ENCODE measurements around the gene MKRN2OS. TPM values are rescaled to one million over a fixed set of nuclear protein-coding genes. Genes with fewer than 3 reads are reported as not detected.
A peak's percentile ranks its signal among the peaks of the same experiment; 100 is the strongest.

Gene MKRN2OS
- total and polyA plus RNA-seq, 5 donors = 0.23 TPM; not detected in 4

DNA sequence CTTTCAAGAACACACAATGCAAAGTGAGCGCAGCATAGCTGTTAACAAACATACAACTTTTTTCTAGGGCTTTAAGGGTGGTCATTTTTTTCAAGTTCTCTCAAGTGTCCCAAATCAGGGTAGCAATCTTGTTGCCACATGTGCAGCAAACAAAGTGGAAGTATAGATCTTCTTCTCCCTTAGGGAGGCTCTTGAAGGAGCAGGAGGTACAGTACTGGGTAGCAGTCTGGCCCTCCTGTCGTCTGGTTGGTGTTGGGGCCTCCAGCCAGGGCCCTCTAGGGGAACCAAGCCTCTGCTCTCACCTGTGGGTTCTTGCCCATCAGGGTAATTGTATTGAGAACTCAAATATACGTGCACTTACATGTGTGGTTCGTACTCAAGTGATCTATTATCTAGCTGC is 37.4 kb upstream of the MKRN2OS start:
- Histone ChIP-seq H3K27me3 (ENCODE audit: control insufficient read depth, insufficient read depth) (no peaks in the 10 kb centered on the region), H3K9me3 (ENCODE audit: control insufficient read depth, low read length) (no peaks in the 10 kb centered on the region), H3K4me1 (ENCODE audit: control insufficient read depth, insufficient read depth, low read length) (no peaks in the 10 kb centered on the region), H3K27ac (ENCODE audit: low read length) (no peak overlapping the region), H3K4me3 (ENCODE audit: low read length) (no peak overlapping the region)
- intact Hi-C loops (cut with DNase I) = no loop called here
- DNase-seq (no peak), ATAC-seq (no peak)
- WGBS = 75% methylated on average over 4 of the region's 4 CpGs

- DNase-seq = no peak
- no peak overlapping the region for H3K27ac ChIP-seq (ENCODE audit: low read length)
- peak; percentile 30 to 77 for ATAC-seq
- no peaks in the 10 kb centered on the region for H3K4me1 ChIP-seq (ENCODE audit: control insufficient read depth, insufficient read depth, low read length)
- H3K9me3 ChIP-seq (ENCODE audit: control insufficient read depth, low read length) = no peaks in the 10 kb centered on the region
- intact Hi-C loops (cut with DNase I) = no loop called here
- H3K4me3 ChIP-seq (ENCODE audit: low read length) = no peak overlapping the region
- 40% methylated on average over 3 of the region's 3 CpGs for WGBS
- H3K27me3 ChIP-seq (ENCODE audit: control insufficient read depth, insufficient read depth) = no peaks in the 10 kb centered on the region
These were observed 34.6 kb upstream of the MKRN2OS start for GRCh38 chr3:12579905-12580304.

- Histone ChIP-seq H3K9me3 (ENCODE audit: control insufficient read depth, low read length) (no peaks in the 10 kb centered on the region), H3K27me3 (ENCODE audit: control insufficient read depth, insufficient read depth) (no peaks in the 10 kb centered on the region), H3K27ac (ENCODE audit: low read length) (no peak overlapping the region), H3K4me1 (ENCODE audit: control insufficient read depth, insufficient read depth, low read length) (peaks cover under 1% of the 10 kb centered on the region), H3K4me3 (ENCODE audit: low read length) (no peak overlapping the region)
- 85% methylated on average over 3 of the region's 3 CpGs for WGBS
- DNase-seq = no peak
- intact Hi-C loops (cut with DNase I) = no loop called here
- ATAC-seq = no peak
These were observed 34.2 kb upstream of the MKRN2OS start for GRCh38 chr3:12579456-12579855.

GRCh38 chr3:12578742-12579141 is 33.4 kb upstream of the MKRN2OS start:
- 88% methylated on average over 2 of the region's 2 CpGs for WGBS
- intact Hi-C loops (cut with DNase I) = no loop called here

GRCh38 chr3:12577379-12577778 is 32.1 kb upstream of the MKRN2OS start:
- Histone ChIP-seq H3K9me3 (ENCODE audit: control insufficient read depth, low read length) (no peaks in the 10 kb centered on the region), H3K4me3 (ENCODE audit: low read length) (no peak overlapping the region), H3K27me3 (ENCODE audit: control insufficient read depth, insufficient read depth) (no peaks in the 10 kb centered on the region), H3K4me1 (ENCODE audit: control insufficient read depth, insufficient read depth, low read length) (peaks cover 7% of the 10 kb centered on the region), H3K27ac (ENCODE audit: low read length) (no peak overlapping the region)
- intact Hi-C loops (cut with DNase I) = no loop called here
- WGBS = 91% methylated on average over 5 of the region's 5 CpGs
- ATAC-seq (no peak), DNase-seq (no peak)

More at GRCh38 chr3:12578742-12579141, 33.4 kb upstream of the MKRN2OS start:
- Histone ChIP-seq H3K27ac (ENCODE audit: low read length) (no peak overlapping the region), H3K4me3 (ENCODE audit: low read length) (no peak overlapping the region), H3K27me3 (ENCODE audit: control insufficient read depth, insufficient read depth) (no peaks in the 10 kb centered on the region), H3K9me3 (ENCODE audit: control insufficient read depth, low read length) (no peaks in the 10 kb centered on the region), H3K4me1 (ENCODE audit: control insufficient read depth, insufficient read depth, low read length) (peaks cover 7% of the 10 kb centered on the region)
- DNase-seq = no peak
- ATAC-seq = no peak

GRCh38 chr3:12574661-12575060 is 29.4 kb upstream of the MKRN2OS start:
- no peaks in the 10 kb centered on the region for H3K9me3 ChIP-seq (ENCODE audit: control insufficient read depth, low read length)
- H3K27me3 ChIP-seq (ENCODE audit: control insufficient read depth, insufficient read depth) = no peaks in the 10 kb centered on the region
- intact Hi-C loops (cut with DNase I) = no loop called here
- no peak overlapping the region for H3K4me3 ChIP-seq (ENCODE audit: low read length)
- ATAC-seq = peak; percentile 81 to 86
- peaks cover 7% of the 10 kb centered on the region for H3K4me1 ChIP-seq (ENCODE audit: control insufficient read depth, insufficient read depth, low read length)
- peak; percentile 42 to 80 (median 57) for DNase-seq
- 22% methylated on average over 7 of the region's 7 CpGs for WGBS
- peak overlapping the region; percentile 70 for H3K27ac ChIP-seq (ENCODE audit: low read length)

DNA sequence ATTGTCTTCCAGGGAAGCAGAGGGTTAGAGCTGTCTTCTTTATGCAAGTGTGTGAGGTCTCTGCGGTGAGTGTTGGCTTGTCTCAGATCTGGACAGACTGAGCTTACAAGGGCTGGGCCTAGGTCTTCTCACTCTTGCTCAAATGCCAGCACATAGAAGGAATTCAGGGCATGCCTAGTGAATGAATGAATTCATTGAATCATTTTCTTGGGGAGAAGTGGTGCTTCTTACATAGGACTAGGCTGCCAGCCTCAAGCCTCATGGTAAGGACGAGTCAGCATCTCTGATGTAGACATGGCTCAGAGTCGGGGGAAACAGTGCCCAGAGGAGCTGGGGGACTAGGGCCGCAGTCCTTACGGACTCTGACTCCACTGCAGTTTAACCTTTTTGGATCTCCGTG is 28.8 kb upstream of the MKRN2OS start:
- no peaks in the 10 kb centered on the region for H3K9me3 ChIP-seq (ENCODE audit: control insufficient read depth, low read length)
- H3K4me3 ChIP-seq (ENCODE audit: low read length) = no peak overlapping the region
- DNase-seq (no peak), ATAC-seq (peak in 1 of 2 donors; percentile 19)
- intact Hi-C loops (cut with DNase I) = no loop called here
- 91% methylated on average over 6 of the region's 6 CpGs for WGBS
- peaks cover 7% of the 10 kb centered on the region for H3K4me1 ChIP-seq (ENCODE audit: control insufficient read depth, insufficient read depth, low read length)
- H3K27me3 ChIP-seq (ENCODE audit: control insufficient read depth, insufficient read depth) = no peaks in the 10 kb centered on the region
- peak overlapping the region; percentile 70 for H3K27ac ChIP-seq (ENCODE audit: low read length)

DNA sequence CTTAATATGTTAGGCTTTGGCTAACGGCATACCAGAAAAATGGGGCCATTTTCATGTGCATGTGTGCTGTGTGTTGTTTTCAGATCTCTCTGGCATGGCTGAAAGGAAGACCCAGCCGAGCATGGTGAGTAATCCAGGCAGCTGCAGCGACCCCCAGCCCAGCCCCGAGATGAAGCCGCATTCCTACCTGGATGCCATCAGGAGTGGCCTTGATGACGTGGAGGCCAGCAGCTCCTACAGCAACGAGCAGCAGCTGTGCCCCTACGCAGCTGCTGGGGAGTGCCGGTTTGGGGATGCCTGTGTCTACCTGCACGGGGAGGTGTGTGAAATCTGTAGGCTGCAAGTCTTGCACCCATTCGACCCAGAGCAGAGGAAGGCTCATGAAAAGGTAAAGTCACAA is 26.7 kb upstream of the MKRN2OS start:
- no peaks in the 10 kb centered on the region for H3K9me3 ChIP-seq (ENCODE audit: control insufficient read depth, low read length)
- no peak for ATAC-seq
- intact Hi-C loops (cut with DNase I) = no loop called here
- WGBS = 88% methylated on average over 11 of the region's 11 CpGs
- H3K27ac ChIP-seq (ENCODE audit: low read length) = no peak overlapping the region
- H3K4me1 ChIP-seq (ENCODE audit: control insufficient read depth, insufficient read depth, low read length) = peaks cover 7% of the 10 kb centered on the region
- H3K4me3 ChIP-seq (ENCODE audit: low read length) = no peak overlapping the region
- no peaks in the 10 kb centered on the region for H3K27me3 ChIP-seq (ENCODE audit: control insufficient read depth, insufficient read depth)
- no peak for DNase-seq

- no peak for ATAC-seq
- Histone ChIP-seq H3K9me3 (ENCODE audit: control insufficient read depth, low read length) (no peaks in the 10 kb centered on the region), H3K4me3 (ENCODE audit: low read length) (no peak overlapping the region), H3K27ac (ENCODE audit: low read length) (no peak overlapping the region), H3K27me3 (ENCODE audit: control insufficient read depth, insufficient read depth) (no peaks in the 10 kb centered on the region), H3K4me1 (ENCODE audit: control insufficient read depth, insufficient read depth, low read length) (peaks cover 7% of the 10 kb centered on the region)
- WGBS = 84% methylated on average over 6 of the region's 6 CpGs
- intact Hi-C loops (cut with DNase I) = no loop called here
- no peak for DNase-seq
These were observed 24.5 kb upstream of the MKRN2OS start for GRCh38 chr3:12569836-12570235.

GRCh38 chr3:12568747-12569146 is 23.4 kb upstream of the MKRN2OS start:
- WGBS = 62% methylated on average over 3 of the region's 3 CpGs
- Histone ChIP-seq H3K4me3 (ENCODE audit: low read length) (no peak overlapping the region), H3K9me3 (ENCODE audit: control insufficient read depth, low read length) (no peaks in the 10 kb centered on the region), H3K27ac (ENCODE audit: low read length) (no peak overlapping the region), H3K4me1 (ENCODE audit: control insufficient read depth, insufficient read depth, low read length) (no peaks in the 10 kb centered on the region), H3K27me3 (ENCODE audit: control insufficient read depth, insufficient read depth) (no peaks in the 10 kb centered on the region)
- DNase-seq (no peak), ATAC-seq (no peak)
- intact Hi-C loops (cut with DNase I) = no loop called here

DNA sequence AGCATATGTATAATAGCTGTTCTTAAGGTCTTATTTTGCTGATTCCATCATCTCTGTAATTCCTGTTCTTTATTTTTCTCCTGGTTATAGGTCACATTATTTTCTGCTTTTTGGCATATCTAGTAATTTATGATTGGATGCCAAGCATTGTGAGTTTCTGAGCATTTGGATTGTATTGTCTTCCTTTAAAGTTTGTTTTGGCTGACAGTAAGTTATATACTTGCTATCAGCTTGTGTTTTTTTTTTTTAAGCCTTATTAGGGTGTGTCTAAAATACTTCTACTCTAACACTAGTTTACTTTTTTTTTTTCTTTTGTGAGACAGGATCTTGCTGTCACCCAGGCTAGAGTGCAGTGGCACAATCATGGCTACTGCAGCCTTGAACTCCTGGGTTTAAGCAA is 21.7 kb upstream of the MKRN2OS start:
- peak in 1 of 2 donors; percentile 60 for ATAC-seq
- Histone ChIP-seq H3K4me3 (ENCODE audit: low read length) (no peak overlapping the region), H3K27ac (ENCODE audit: low read length) (no peak overlapping the region), H3K9me3 (ENCODE audit: control insufficient read depth, low read length) (no peaks in the 10 kb centered on the region), H3K27me3 (ENCODE audit: control insufficient read depth, insufficient read depth) (no peaks in the 10 kb centered on the region), H3K4me1 (ENCODE audit: control insufficient read depth, insufficient read depth, low read length) (peaks cover under 1% of the 10 kb centered on the region)
- DNase-seq = no peak
- intact Hi-C loops (cut with DNase I) = no loop called here

GRCh38 chr3:12562451-12562850 is 17.2 kb upstream of the MKRN2OS start:
- H3K4me1 ChIP-seq (ENCODE audit: control insufficient read depth, insufficient read depth, low read length) = peaks cover 8% of the 10 kb centered on the region
- no peaks in the 10 kb centered on the region for H3K27me3 ChIP-seq (ENCODE audit: control insufficient read depth, insufficient read depth)
- no peak overlapping the region for H3K4me3 ChIP-seq (ENCODE audit: low read length)
- no peak for ATAC-seq
- intact Hi-C loops (cut with DNase I) = no loop called here
- H3K9me3 ChIP-seq (ENCODE audit: control insufficient read depth, low read length) = no peaks in the 10 kb centered on the region
- WGBS = 39% methylated on average over 1 of the region's 1 CpG
- peak overlapping the region; percentile 14 for H3K27ac ChIP-seq (ENCODE audit: low read length)
- DNase-seq = no peak
